Esophagus (tissue), 2 donors: ENCODE measurements around the gene VAV2. TPM values are rescaled to one million over a fixed set of nuclear protein-coding genes. Genes with fewer than 3 reads are reported as not detected.

Source experiments
- H3K27ac ChIP-seq, 2 donors: one replicate each; pipeline ENCODE4 v1.5.1; 2013; ENCODE audit warnings: low read depth in 2 of 2, mild to moderate bottlenecking in 2 of 2, inconsistent platforms in 1 of 2, low read length in 1 of 2, moderate library complexity in 1 of 2
- H3K27me3 ChIP-seq, 2 donors: one replicate each; pipeline ENCODE4 v1.6.1; 2013; ENCODE audit warnings: low read length in 2 of 2, control low read depth in 1 of 2, mild to moderate bottlenecking in 1 of 2; ENCODE audit not compliant: insufficient read depth in 2 of 2, control insufficient read depth in 1 of 2
- H3K36me3 ChIP-seq, 2 donors: one replicate each; pipeline ENCODE4 v1.6.1; 2013; ENCODE audit warnings: low read length in 1 of 2; ENCODE audit not compliant: control insufficient read depth in 2 of 2, insufficient read depth in 2 of 2
- H3K4me1 ChIP-seq, 2 donors: one replicate each; pipeline ENCODE4 v1.6.1; 2013; ENCODE audit warnings: low read length in 1 of 2; ENCODE audit not compliant: control insufficient read depth in 2 of 2, insufficient read depth in 2 of 2
- H3K4me3 ChIP-seq, 2 donors: one replicate each; pipeline ENCODE4 v1.5.1; 2013; ENCODE audit warnings: low read length in 2 of 2, mild to moderate bottlenecking in 2 of 2, low read depth in 1 of 2, moderate library complexity in 1 of 2
- H3K9me3 ChIP-seq, 2 donors: one replicate each; pipeline ENCODE4 v1.6.1; 2013; ENCODE audit warnings: mild to moderate bottlenecking in 2 of 2, low read depth in 1 of 2, low read length in 1 of 2, moderate library complexity in 1 of 2; ENCODE audit not compliant: control insufficient read depth in 2 of 2, insufficient read depth in 1 of 2
- WGBS, 2 donors: extraction: QIAGEN DNeasy Blood & Tissue Kit; methylation state at CpG; one replicate each; pipeline ENCODE4 v1.1.7; 2013; 5-methylcytosine and 5-hydroxymethylcytosine counted together
- polyA plus RNA-seq, 2 donors: library from polyadenylated mRNA; stranded (reverse); fragments of 200-250 nt; gene quantifications; one replicate each; pipeline ENCODE4 v1.2.3, GENCODE V29; 2013
- donor health status: healthy with polysubstance abuse.
- donor health status: Bipolar disorder and iron deficiency.

The VAV2 gene
- polyA plus RNA-seq, 2 donors = 4.8 to 5.0 TPM

- 91% methylated on average over 27 of the region's 27 CpGs for WGBS, 2 donors
- Histone ChIP-seq H3K27me3 (no peaks in the 10 kb centered on the region), H3K36me3 (no peaks in the 10 kb centered on the region), H3K9me3 (no peaks in the 10 kb centered on the region), H3K4me1 (peaks cover 0 to 6% of the 10 kb centered on the region in 2 donors), H3K27ac (no peak overlapping the region), H3K4me3 (no peak overlapping the region)
These were observed 49.7 kb downstream of the VAV2 start for GRCh38 chr9:133942206-133942975.

GRCh38 chr9:133939845-133940244 lies 52.3 kb downstream of the VAV2 start:
- no peak overlapping the region for H3K4me3 ChIP-seq
- peaks cover 6 to 9% of the 10 kb centered on the region in 2 donors for H3K4me1 ChIP-seq
- H3K27ac ChIP-seq = no peak overlapping the region
- no peaks in the 10 kb centered on the region for H3K9me3 ChIP-seq
- 85 to 90% methylated on average over 12 of the region's 12 CpGs for WGBS, 2 donors
- H3K27me3 ChIP-seq = no peaks in the 10 kb centered on the region
- H3K36me3 ChIP-seq = no peaks in the 10 kb centered on the region

- Histone ChIP-seq H3K4me1 (peaks cover 4 to 6% of the 10 kb centered on the region in 2 donors), H3K4me3 (no peak overlapping the region), H3K36me3 (no peaks in the 10 kb centered on the region), H3K9me3 (no peaks in the 10 kb centered on the region), H3K27ac (no peak overlapping the region), H3K27me3 (no peaks in the 10 kb centered on the region)
- 81 to 85% methylated on average over 23 of the region's 23 CpGs for WGBS, 2 donors
These were observed 52.8 kb downstream of the VAV2 start for GRCh38 chr9:133939171-133939785.

DNA sequence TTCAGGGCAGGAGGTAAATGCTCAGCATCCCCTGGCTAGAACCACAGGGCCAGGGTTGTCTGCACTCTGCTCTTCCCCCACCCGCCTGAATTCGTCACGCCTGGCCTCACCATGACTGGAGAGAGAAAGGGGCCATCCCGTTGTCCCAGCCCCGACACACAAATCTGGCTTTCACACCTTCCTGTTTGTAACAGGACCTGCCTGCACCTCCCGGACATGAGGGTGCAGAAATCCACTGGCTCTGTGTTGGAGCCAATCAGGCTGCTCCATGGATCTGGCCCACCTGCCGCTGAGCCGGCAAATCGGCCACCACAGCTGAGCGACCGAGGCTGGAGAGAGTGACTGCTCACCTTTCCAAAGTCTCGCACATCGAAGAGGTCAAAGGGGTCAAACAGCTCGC lies 53.4 kb downstream of the VAV2 start:
- H3K4me1 ChIP-seq = peaks cover 2 to 6% of the 10 kb centered on the region in 2 donors
- 89 to 91% methylated on average over 14 of the region's 14 CpGs for WGBS, 2 donors
- H3K27me3 ChIP-seq = no peaks in the 10 kb centered on the region
- H3K36me3 ChIP-seq = no peaks in the 10 kb centered on the region
- H3K4me3 ChIP-seq = no peak overlapping the region
- no peaks in the 10 kb centered on the region for H3K9me3 ChIP-seq
- no peak overlapping the region for H3K27ac ChIP-seq

- H3K9me3 ChIP-seq = no peaks in the 10 kb centered on the region
- H3K27me3 ChIP-seq = no peaks in the 10 kb centered on the region
- H3K4me3 ChIP-seq = no peak overlapping the region
- peaks cover 2 to 6% of the 10 kb centered on the region in 2 donors for H3K4me1 ChIP-seq
- WGBS, 2 donors = 92 to 95% methylated on average over 10 of the region's 10 CpGs
- H3K27ac ChIP-seq = no peak overlapping the region
- no peaks in the 10 kb centered on the region for H3K36me3 ChIP-seq
These were observed 54.0 kb downstream of the VAV2 start for GRCh38 chr9:133938086-133938485.

GRCh38 chr9:133937120-133937519 lies 55.0 kb downstream of the VAV2 start:
- Histone ChIP-seq H3K36me3 (no peaks in the 10 kb centered on the region), H3K9me3 (no peaks in the 10 kb centered on the region), H3K27me3 (no peaks in the 10 kb centered on the region), H3K4me3 (no peak overlapping the region), H3K27ac (no peak overlapping the region), H3K4me1 (peaks cover 6% of the 10 kb centered on the region in 2 donors)
- 79 to 85% methylated on average over 4 of the region's 4 CpGs for WGBS, 2 donors

DNA sequence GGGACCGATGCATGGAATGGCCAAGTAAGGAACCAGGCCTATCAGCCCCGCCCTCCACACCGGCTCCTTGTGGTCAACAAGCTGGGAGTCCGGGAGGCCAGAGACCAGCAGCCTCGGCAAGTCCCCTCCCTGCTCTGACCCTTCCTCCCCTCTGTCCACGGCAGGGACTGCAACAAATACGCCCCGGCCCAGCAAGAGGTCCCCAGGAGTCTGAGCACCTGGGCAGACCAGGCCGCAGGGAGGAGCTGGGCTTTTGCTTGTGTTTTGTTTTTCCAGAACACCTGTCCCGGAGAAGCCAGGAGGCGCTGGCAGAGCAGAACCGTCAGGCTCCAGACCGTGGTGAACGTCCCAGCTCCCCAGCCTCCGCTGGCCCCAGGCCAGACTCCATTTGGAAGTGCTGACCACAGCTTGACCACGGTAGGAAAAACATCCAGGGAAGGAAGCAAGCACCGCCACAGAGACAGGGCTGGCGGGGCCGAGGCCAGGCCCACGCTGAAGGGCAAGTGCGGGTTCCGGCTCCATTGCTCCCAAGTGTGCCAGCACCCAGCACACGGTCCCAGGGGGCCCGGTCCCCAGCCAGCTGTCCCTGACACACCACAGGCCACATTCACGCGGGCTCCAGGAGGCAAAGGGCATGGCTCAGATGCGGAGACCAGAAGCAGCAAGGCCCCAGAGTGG lies 56.7 kb downstream of the VAV2 start:
- H3K27ac ChIP-seq = no peak overlapping the region
- H3K4me3 ChIP-seq = no peak overlapping the region
- no peaks in the 10 kb centered on the region for H3K9me3 ChIP-seq
- WGBS, 2 donors = 58 to 75% methylated on average over 26 to 27 of the region's 27 CpGs
- no peaks in the 10 kb centered on the region for H3K27me3 ChIP-seq
- peaks cover 0 to 3% of the 10 kb centered on the region in 2 donors for H3K36me3 ChIP-seq
- peaks cover 6% of the 10 kb centered on the region in 2 donors for H3K4me1 ChIP-seq

- Histone ChIP-seq H3K4me3 (no peak overlapping the region), H3K27ac (no peak overlapping the region), H3K4me1 (peaks cover 6% of the 10 kb centered on the region in 2 donors), H3K27me3 (no peaks in the 10 kb centered on the region), H3K9me3 (no peaks in the 10 kb centered on the region), H3K36me3 (peaks cover 0 to 3% of the 10 kb centered on the region in 2 donors)
- WGBS, 2 donors = 81 to 86% methylated on average over 19 of the region's 19 CpGs
These were observed 57.5 kb downstream of the VAV2 start for GRCh38 chr9:133934482-133935232.

- no peak overlapping the region for H3K4me3 ChIP-seq
- H3K27ac ChIP-seq = no peak overlapping the region
- peaks cover 6% of the 10 kb centered on the region in 2 donors for H3K4me1 ChIP-seq
- no peaks in the 10 kb centered on the region for H3K27me3 ChIP-seq
- 80 to 85% methylated on average over 6 of the region's 6 CpGs for WGBS, 2 donors
- H3K36me3 ChIP-seq = peaks cover 0 to 3% of the 10 kb centered on the region in 2 donors
- no peaks in the 10 kb centered on the region for H3K9me3 ChIP-seq
These were observed 58.6 kb downstream of the VAV2 start for GRCh38 chr9:133933426-133934026.
